ENCODE results near the gene LRRC10B.

DNA sequence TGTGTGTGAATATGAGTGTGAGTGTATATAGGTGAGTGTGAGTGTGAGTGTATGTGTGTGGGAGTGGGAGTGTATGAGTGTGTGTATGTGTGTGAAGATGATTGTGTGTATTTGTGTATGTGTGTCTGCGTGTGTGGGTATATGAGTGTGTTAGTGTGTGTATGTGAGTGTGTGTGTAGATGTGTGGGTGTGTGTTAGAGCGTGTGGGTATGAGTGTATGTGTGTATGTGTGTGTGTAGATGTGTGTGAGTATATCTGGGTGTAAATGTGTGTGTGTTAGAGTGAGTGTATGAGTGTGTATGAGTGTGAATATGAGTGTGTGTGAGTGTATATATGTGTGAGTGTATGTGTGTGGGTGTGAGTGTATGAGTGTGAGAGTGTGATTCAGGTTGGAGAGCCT lies 11.1 kb upstream of the LRRC10B start:
- no peak for TF ChIP-seq JUN (IDR thresholded peaks at IDR 0.05)
- TF ChIP-seq NFE2L2 (conservative IDR thresholded peaks at IDR 0.05; ENCODE audit: low read length) = no peak
- no peak for TF ChIP-seq ELK1 (IDR thresholded peaks at IDR 0.05; ENCODE audit: low read depth, low read length)
- no peak for TF ChIP-seq CEBPB (IDR thresholded peaks at IDR 0.05)
- no peak for TF ChIP-seq CTCF (IDR thresholded peaks at IDR 0.05)
- TF ChIP-seq REST (IDR thresholded peaks at IDR 0.05) = no peak
- no peak for TF ChIP-seq ZC3H11A (IDR thresholded peaks at IDR 0.05)
- no peak for TF ChIP-seq SMC3 (IDR thresholded peaks at IDR 0.05)
- no peak for TF ChIP-seq BHLHE40 (IDR thresholded peaks at IDR 0.05; ENCODE audit: low read depth, low read length)
- no peak for TF ChIP-seq KDM1A (IDR thresholded peaks at IDR 0.05; ENCODE audit: low read depth)
- no peak for TF ChIP-seq EHMT2 (IDR thresholded peaks at IDR 0.05; ENCODE audit: low read depth)
- TF ChIP-seq CHD2 (IDR thresholded peaks at IDR 0.05; ENCODE audit: low read length, partially characterized antibody) = no peak
- TF ChIP-seq RCOR1 (IDR thresholded peaks at IDR 0.05; ENCODE audit: low read depth, low read length) = no peak
